GM12878 (cell line): ENCODE data around the gene ZNF213. TPM values are rescaled to one million over a fixed set of nuclear protein-coding genes. Genes with fewer than 3 reads are reported as not detected.
A peak's percentile ranks its signal among the peaks of the same experiment; 100 is the strongest.

Experiments used
- BCL11A ChIP-seq: IDR thresholded peaks from 2 replicates; pipeline ENCODE4 v1.6.1; 2011; ENCODE audit warnings: low read depth, low read length
- BRCA1 ChIP-seq: IDR thresholded peaks from 2 replicates; pipeline ENCODE4 v1.6.1; 2011; ENCODE audit warnings: low read depth, low read length, improper control_type of control experiment
- CUX1 ChIP-seq: IDR thresholded peaks from 2 replicates; pipeline ENCODE4 v1.6.1; 2012; ENCODE audit warnings: improper control_type of control experiment, low read depth, low read length; ENCODE audit not compliant: insufficient replicate concordance
- ESRRA ChIP-seq: IDR thresholded peaks from 2 replicates; pipeline ENCODE4 v1.6.1; 2012; ENCODE audit warnings: mild to moderate bottlenecking, low read length, improper control_type of control experiment
- IKZF1 ChIP-seq: fragments of 450-650 bp; conservative IDR thresholded peaks from 2 replicates; pipeline ENCODE4 v1.6.1; 2017; ENCODE audit warnings: antibody characterized with exemption, mild to moderate bottlenecking
- IRF4 ChIP-seq: IDR thresholded peaks from 2 replicates; pipeline ENCODE4 v1.6.1; 2011; ENCODE audit warnings: low read depth, low read length
- MEF2B ChIP-seq: fragments of 450-650 bp; IDR thresholded peaks from 2 replicates; pipeline ENCODE4 v1.6.1; 2018; ENCODE audit warnings: mild to moderate bottlenecking, moderate library complexity; ENCODE audit not compliant: partially characterized antibody, poor library complexity, severe bottlenecking
- NFIC ChIP-seq: IDR thresholded peaks from 2 replicates; pipeline ENCODE4 v1.6.1; 2012; ENCODE audit warnings: low read depth, mild to moderate bottlenecking, inconsistent platforms, low read length, moderate library complexity
- NFYA ChIP-seq: IDR thresholded peaks from 2 replicates; pipeline ENCODE4 v1.6.1; 2011; ENCODE audit warnings: low read depth, mild to moderate bottlenecking, low read length, improper control_type of control experiment, borderline replicate concordance
- NFYB ChIP-seq: IDR thresholded peaks from 2 replicates; pipeline ENCODE4 v1.6.1; 2011; ENCODE audit warnings: low read depth, mild to moderate bottlenecking, low read length, improper control_type of control experiment, moderate library complexity; ENCODE audit not compliant: insufficient read depth
- NKRF ChIP-seq: fragments of 450-650 bp; conservative IDR thresholded peaks from 2 replicates; pipeline ENCODE4 v1.6.1; 2017; ENCODE audit warnings: mild to moderate bottlenecking, moderate library complexity
- NR2C2 ChIP-seq: IDR thresholded peaks from 2 replicates; pipeline ENCODE4 v1.6.1; 2011; ENCODE audit warnings: borderline replicate concordance, low read depth; ENCODE audit not compliant: control insufficient read depth, insufficient read length
- POLR2AphosphoS5 ChIP-seq: IDR thresholded peaks from 2 replicates; pipeline ENCODE4 v1.6.1; 2011; ENCODE audit warnings: mild to moderate bottlenecking, low read length, inconsistent platforms
- STAT1 ChIP-seq: fragments of 450-650 bp; conservative IDR thresholded peaks from 2 replicates; pipeline ENCODE4 v1.6.1; 2014; ENCODE audit warnings: antibody characterized with exemption, mild to moderate bottlenecking
- TCF12 ChIP-seq: IDR thresholded peaks from 2 replicates; pipeline ENCODE4 v1.6.1; 2011; ENCODE audit warnings: low read depth, mild to moderate bottlenecking, low read length
- ZBED1 ChIP-seq: IDR thresholded peaks from 2 replicates; pipeline ENCODE4 v1.6.1; 2016; ENCODE audit warnings: borderline replicate concordance
- ZNF207 ChIP-seq: fragments of 450-650 bp; IDR thresholded peaks from 2 replicates; pipeline ENCODE4 v1.6.1; 2014; ENCODE audit warnings: antibody characterized with exemption, mild to moderate bottlenecking, borderline replicate concordance
- ZNF592 ChIP-seq: fragments of 450-650 bp; IDR thresholded peaks from 2 replicates; pipeline ENCODE4 v1.6.1; 2017; ENCODE audit warnings: mild to moderate bottlenecking, moderate library complexity
- polyA plus RNA-seq, 11 experiments: library from polyadenylated mRNA; depleted of rRNA in 4 of 11; unstranded in 6 of 11; stranded (reverse) in 5 of 11; fragments of >200 nt; fragmentation: Nextera tagmentation in 4 of 11; fragmentation: Illumina TruSeq in 1 of 11; extraction: Ambion mirVana in 4 of 11; extraction: Trizol in 1 of 11; gene quantifications; 1 replicate in 1 of 11; 2 replicates in 10 of 11; pipeline versions ENCODE4 v1.2.1 to v1.2.3, GENCODE V29; 2011 to 2016; ENCODE audit warnings: inconsistent platforms in 2 of 11, missing spikeins in 2 of 11, low read depth in 1 of 11
- total RNA-seq, 4 experiments: library from RNA; depleted of rRNA in 3 of 4; stranded (reverse); fragments of >200 nt in 3 of 4; fragmentation: Illumina TruSeq in 1 of 4; extraction: Trizol in 1 of 4; gene quantifications; 2 replicates each; pipeline versions ENCODE4 v1.2.1 to v1.2.3, GENCODE V29; 2013 to 2021

ZNF213 gene
- total and polyA plus RNA-seq, 10 of the 15 experiments (the other 5 are each of a cell fraction or from before 2014, with no cell fraction given) = 0.53 to 9.4 (median 1.1) TPM

- peak; percentile 62; the same call in 1 of the 2 replicates for TF ChIP-seq NFYB
- no peak; the same call in 1 of the 2 replicates for TF ChIP-seq STAT1
- 0 out of 2 replicates have a peak, but pooled peaks have one; percentile 10 for TF ChIP-seq IRF4
- TF ChIP-seq NKRF = peak; percentile 92
- TF ChIP-seq ESRRA = no peak
- TF ChIP-seq BRCA1 = no peak
- peak; percentile 21; the same call in 1 of the 2 replicates for TF ChIP-seq TCF12
- TF ChIP-seq POLR2AphosphoS5 = peak; percentile 81
- no peak for TF ChIP-seq NR2C2
- TF ChIP-seq IKZF1 = peak; percentile 54
- TF ChIP-seq BCL11A = no peak
- no peak for TF ChIP-seq ZBED1
- peak; percentile 14 for TF ChIP-seq CUX1
- TF ChIP-seq NFYA = no peak
- peak; percentile 34 for TF ChIP-seq ZNF207
- no peak for TF ChIP-seq ZNF592
- no peak for TF ChIP-seq NFIC
- TF ChIP-seq MEF2B = no peak
These were observed 10.6 kb upstream of the ZNF213 start (continued) for GRCh38 chr16:3123986-3124886.
